Kidney (tissue), 14 donors: ENCODE measurements around the gene CYTH3. TPM values are rescaled to one million over a fixed set of nuclear protein-coding genes. Genes with fewer than 3 reads are reported as not detected.
"Not testable (repeated sequence)": the region's sequence is repeated elsewhere in the genome, so short reads cannot be mapped to it uniquely, and the experiment has no call there.

Experiments used
- DNase-seq, 5 donors: peaks; one replicate each; pipeline ENCODE4 v3.0.0-alpha.2; 2013 to 2020
- FAIRE-seq: peaks from 2 replicates; lab custom pipeline; 2012; peaks lifted over from hg19 to GRCh38; lab: Jason Lieb, UNC
- H3K27ac ChIP-seq, 2 donors: one replicate each; pipeline ENCODE4 v1.7.0; 2013; ENCODE audit warnings: low read depth in 2 of 2, low read length in 2 of 2, inconsistent platforms in 1 of 2
- H3K27me3 ChIP-seq: one replicate; pipeline ENCODE4 v1.7.1; 2013; ENCODE audit warnings: low read length, inconsistent platforms; ENCODE audit not compliant: control insufficient read depth, insufficient read depth
- H3K36me3 ChIP-seq, 3 donors: one replicate each; pipeline versions ENCODE4 v1.7.0 to v1.7.1; 2013; ENCODE audit warnings: low read length in 3 of 3, control low read depth in 1 of 3, inconsistent platforms in 1 of 3; ENCODE audit not compliant: insufficient read depth in 3 of 3, control insufficient read depth in 2 of 3
- H3K4me1 ChIP-seq, 3 donors: one replicate each; pipeline versions ENCODE4 v1.7.0 to v1.7.1; 2013; ENCODE audit warnings: low read length in 3 of 3, inconsistent platforms in 1 of 3, low read depth in 1 of 3; ENCODE audit not compliant: control insufficient read depth in 2 of 3, insufficient read depth in 2 of 3
- H3K4me3 ChIP-seq, 3 donors: one replicate each; pipeline versions ENCODE4 v1.7.0 to v1.8.1; 2013; ENCODE audit warnings: low read length in 3 of 3, control low read depth in 1 of 3, inconsistent platforms in 1 of 3
- H3K9ac ChIP-seq, 3 donors: one replicate each; pipeline versions ENCODE4 v1.7.0 to v1.7.1; 2013; ENCODE audit warnings: low read length in 3 of 3, control low read depth in 1 of 3, inconsistent platforms in 1 of 3
- H3K9me3 ChIP-seq, 3 donors: one replicate each; pipeline versions ENCODE4 v1.7.0 to v1.7.1; 2013; ENCODE audit warnings: low read length in 3 of 3, control low read depth in 1 of 3, inconsistent platforms in 1 of 3; ENCODE audit not compliant: control insufficient read depth in 2 of 3, insufficient read depth in 1 of 3
- intact Hi-C: fragments of 100-400 bp; cut with DNase I; formaldehyde crosslinking; loops from one replicate; pipeline ENCODE4 v1.11.1; 2022
- polyA plus RNA-seq: library from polyadenylated mRNA; stranded (reverse); fragments of 350-450 nt; fragmentation: Illumina TruSeq; extraction: RNeasy Lipid Tissue Mini Kit (QIAGEN cat#74804); gene quantifications from one replicate; pipeline ENCODE4 v1.2.3, GENCODE V29; 2014; ENCODE audit warnings: low read depth, low replicate concordance; ENCODE audit not compliant: insufficient read depth
- total RNA-seq: library from RNA; stranded (reverse); fragmentation: NEBNext Ultra II Directional; extraction: Animal tissue kit (Norgen Biotek cat#: 25700); gene quantifications from one replicate; pipeline ENCODE4 v1.2.1, GENCODE V29; 2021
- TF ChIP-seq, protein P1 (sequence below): IDR thresholded peaks from 3 replicates; pipeline ENCODE4 v1.5.1; 2012; ENCODE audit warnings: mild to moderate bottlenecking, moderate library complexity, borderline replicate concordance; ENCODE audit not compliant: insufficient read depth; ENCODE audit errors: extremely low read depth
- donor health status: control.
- donor health status: control.
- donor health status: control.
- donor health status: control.
- donor health status: control.
- donor health status: DM: yes; HTN: yes; CAD: no.
- donor health status: Normal renal cell carcinoma (clear cell type).

CYTH3 gene
- total and polyA plus RNA-seq, 2 donors from 2014 or later: 9.1 to 18.5 TPM

DNA sequence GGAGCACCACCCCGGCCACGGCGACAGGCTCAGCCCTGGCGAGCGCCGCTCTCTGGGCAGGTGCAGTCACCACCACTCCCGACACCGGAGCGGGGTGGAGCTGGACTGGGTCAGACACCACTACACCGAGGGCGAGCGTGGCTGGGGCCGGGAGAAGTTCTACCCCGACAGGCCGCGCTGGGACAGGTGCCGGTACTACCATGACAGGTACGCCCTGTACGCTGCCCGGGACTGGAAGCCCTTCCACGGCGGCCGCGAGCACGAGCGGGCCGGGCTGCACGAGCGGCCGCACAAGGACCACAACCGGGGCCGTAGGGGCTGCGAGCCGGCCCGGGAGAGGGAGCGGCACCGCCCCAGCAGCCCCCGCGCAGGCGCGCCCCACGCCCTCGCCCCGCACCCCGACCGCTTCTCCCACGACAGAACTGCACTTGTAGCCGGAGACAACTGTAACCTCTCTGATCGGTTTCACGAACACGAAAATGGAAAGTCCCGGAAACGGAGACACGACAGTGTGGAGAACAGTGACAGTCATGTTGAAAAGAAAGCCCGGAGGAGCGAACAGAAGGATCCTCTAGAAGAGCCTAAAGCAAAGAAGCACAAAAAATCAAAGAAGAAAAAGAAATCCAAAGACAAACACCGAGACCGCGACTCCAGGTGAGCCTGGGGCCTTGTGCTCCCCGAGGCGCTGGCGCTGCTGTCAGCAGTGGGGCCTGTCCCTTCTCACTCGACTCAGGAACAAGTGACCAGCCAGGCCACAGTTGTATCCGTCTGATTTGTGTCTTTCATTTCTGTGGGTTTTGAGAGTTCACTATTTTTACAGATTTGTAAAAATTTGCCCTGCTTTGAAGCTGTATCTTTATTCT is 117.7 kb downstream of the CYTH3 start:
- TF ChIP-seq, protein P1, sequence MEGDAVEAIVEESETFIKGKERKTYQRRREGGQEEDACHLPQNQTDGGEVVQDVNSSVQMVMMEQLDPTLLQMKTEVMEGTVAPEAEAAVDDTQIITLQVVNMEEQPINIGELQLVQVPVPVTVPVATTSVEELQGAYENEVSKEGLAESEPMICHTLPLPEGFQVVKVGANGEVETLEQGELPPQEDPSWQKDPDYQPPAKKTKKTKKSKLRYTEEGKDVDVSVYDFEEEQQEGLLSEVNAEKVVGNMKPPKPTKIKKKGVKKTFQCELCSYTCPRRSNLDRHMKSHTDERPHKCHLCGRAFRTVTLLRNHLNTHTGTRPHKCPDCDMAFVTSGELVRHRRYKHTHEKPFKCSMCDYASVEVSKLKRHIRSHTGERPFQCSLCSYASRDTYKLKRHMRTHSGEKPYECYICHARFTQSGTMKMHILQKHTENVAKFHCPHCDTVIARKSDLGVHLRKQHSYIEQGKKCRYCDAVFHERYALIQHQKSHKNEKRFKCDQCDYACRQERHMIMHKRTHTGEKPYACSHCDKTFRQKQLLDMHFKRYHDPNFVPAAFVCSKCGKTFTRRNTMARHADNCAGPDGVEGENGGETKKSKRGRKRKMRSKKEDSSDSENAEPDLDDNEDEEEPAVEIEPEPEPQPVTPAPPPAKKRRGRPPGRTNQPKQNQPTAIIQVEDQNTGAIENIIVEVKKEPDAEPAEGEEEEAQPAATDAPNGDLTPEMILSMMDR: no peak
- FAIRE-seq (no peak), DNase-seq (no peak)
- no peak overlapping the region for H3K27ac ChIP-seq
- no peaks in the 10 kb centered on the region for H3K4me1 ChIP-seq
- peaks cover 11 to 37% (median 25%) of the 10 kb centered on the region in 3 donors for H3K36me3 ChIP-seq
- H3K9me3 ChIP-seq: no peaks in the 10 kb centered on the region
- H3K4me3 ChIP-seq: no peak overlapping the region
- no peaks in the 10 kb centered on the region for H3K27me3 ChIP-seq
- no peak overlapping the region for H3K9ac ChIP-seq
- intact Hi-C loops: loop anchor here (5.0 kb wide), 1 partner anchor 168 kb away; no protein-coding TSS in a partner anchor

DNA sequence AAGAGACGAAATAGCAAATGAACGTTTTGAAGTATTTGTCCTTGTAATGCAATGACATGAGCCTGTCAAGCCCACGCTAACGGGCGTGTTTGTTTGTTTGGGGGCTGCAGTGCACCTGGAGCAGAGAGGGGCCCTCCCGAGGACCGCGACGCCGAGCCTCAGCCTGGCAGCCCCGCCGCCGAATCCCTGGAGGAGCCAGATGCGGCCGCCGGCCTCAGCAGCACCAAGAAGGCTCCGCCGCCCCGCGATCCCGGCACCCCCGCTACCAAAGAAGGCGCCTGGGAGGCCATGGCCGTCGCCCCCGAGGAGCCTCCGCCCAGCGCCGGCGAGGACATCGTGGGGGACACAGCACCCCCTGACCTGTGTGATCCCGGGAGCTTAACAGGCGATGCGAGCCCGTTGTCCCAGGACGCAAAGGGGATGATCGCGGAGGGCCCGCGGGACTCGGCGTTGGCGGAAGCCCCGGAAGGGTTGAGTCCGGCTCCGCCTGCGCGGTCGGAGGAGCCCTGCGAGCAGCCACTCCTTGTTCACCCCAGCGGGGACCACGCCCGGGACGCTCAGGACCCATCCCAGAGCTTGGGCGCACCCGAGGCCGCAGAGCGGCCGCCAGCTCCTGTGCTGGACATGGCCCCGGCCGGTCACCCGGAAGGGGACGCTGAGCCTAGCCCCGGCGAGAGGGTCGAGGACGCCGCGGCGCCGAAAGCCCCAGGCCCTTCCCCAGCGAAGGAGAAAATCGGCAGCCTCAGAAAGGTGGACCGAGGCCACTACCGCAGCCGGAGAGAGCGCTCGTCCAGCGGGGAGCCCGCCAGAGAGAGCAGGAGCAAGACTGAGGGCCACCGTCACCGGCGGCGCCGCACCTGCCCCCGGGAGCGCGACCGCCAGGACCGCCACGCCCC is 118.5 kb downstream of the CYTH3 start:
- H3K9me3 ChIP-seq: no peaks in the 10 kb centered on the region
- no peak overlapping the region for H3K9ac ChIP-seq
- no peaks in the 10 kb centered on the region for H3K27me3 ChIP-seq
- DNase-seq: peak in 1 of 5 donors; percentile 63
- no peak overlapping the region for H3K27ac ChIP-seq
- TF ChIP-seq, protein P1: no peak
- no peak overlapping the region for H3K4me3 ChIP-seq
- H3K36me3 ChIP-seq: peaks cover 11 to 46% (median 32%) of the 10 kb centered on the region in 3 donors
- peaks cover 0 to 2% (median 0%) of the 10 kb centered on the region in 3 donors for H3K4me1 ChIP-seq
- intact Hi-C loops: no loop called here
- no peak for FAIRE-seq

DNA sequence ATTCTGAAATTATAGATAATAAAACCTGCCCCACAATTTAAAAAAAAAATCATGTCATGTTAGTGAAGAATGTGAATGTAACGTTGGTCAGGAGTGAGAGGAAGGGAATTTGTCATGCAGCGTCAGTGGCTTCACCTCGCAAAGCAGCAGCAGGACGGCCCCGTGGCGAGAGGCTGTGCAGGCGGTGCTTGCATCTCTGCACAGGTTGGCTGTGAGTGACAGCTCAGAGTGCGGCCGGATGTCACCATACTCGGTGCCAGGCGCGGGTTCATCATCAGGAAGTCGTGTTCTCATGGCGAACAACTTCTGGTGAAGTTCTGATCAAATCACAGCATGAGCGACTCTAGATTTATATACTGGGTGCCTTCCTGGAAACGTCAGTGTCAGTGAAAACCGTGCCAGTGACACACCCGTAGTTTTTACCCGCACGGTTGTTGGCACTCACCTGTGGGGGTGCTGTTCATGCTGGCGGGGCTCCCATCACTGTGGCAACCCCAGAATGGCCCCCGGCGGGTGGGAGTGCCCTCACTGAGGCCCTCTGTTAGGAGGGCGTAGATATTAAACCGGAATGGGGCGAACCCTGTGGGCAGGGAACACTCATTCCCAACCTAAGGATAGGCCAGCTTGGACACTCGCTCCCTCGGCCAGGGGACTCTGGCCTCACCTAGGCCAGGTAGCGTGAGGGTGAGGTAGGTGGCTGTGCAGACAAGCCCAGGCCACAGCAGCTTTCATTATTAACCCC is 120.3 kb downstream of the CYTH3 start:
- DNase-seq: no peak

DNA sequence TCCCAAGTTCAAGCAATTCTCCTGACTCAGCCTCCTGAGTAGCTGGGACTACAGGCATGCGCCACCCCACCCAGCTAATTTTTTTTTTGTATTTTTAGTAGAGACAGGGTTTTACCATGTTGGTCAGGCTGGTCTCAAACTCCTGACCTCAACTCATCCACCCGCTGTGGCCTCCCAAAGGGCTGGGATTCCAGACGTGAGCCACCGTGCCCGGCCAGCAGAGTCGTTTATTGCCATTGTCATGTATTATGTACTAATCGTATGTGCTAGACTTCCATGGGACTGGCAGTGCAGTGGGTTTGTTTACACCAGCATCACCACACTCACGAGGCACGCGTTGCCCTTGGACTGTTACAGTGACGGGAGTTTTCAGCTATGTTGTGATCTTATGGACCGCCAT is 120.9 kb downstream of the CYTH3 start:
- H3K4me3 ChIP-seq, H3K27ac ChIP-seq, intact Hi-C loops, H3K9me3 ChIP-seq, H3K27me3 ChIP-seq, DNase-seq, FAIRE-seq, H3K9ac ChIP-seq, H3K4me1 ChIP-seq: not testable (repeated sequence)
- H3K36me3 ChIP-seq: peaks cover 12 to 52% (median 49%) of the 10 kb centered on the region in 3 donors

More for the DNA sequence above, 120.3 kb downstream of the CYTH3 start:
- TF ChIP-seq, protein P1: no peak
- H3K4me3 ChIP-seq: no peak overlapping the region
- intact Hi-C loops: no loop called here
- no peak overlapping the region for H3K27ac ChIP-seq
- no peaks in the 10 kb centered on the region for H3K27me3 ChIP-seq
- H3K9ac ChIP-seq: no peak overlapping the region
- H3K4me1 ChIP-seq: peaks cover 0 to 2% (median 0%) of the 10 kb centered on the region in 3 donors
- H3K9me3 ChIP-seq: no peaks in the 10 kb centered on the region
- no peak for FAIRE-seq
- H3K36me3 ChIP-seq: peaks cover 11 to 52% (median 43%) of the 10 kb centered on the region in 3 donors
